Measurements from ENCODE around the gene PPP2R2B.

GRCh38 chr5:146695646-146696045 lies 182.9 kb downstream of the PPP2R2B start:
- no peak for TF ChIP-seq CTCF (IDR thresholded peaks at IDR 0.05)
- TF ChIP-seq POLR2A (IDR thresholded peaks at IDR 0.05): no peak

Measured in esophagus squamous epithelium (tissue), 4 donors.